HCT116 (cell line): ENCODE results near the gene DDRGK1. TPM values are rescaled to one million over a fixed set of nuclear protein-coding genes. Genes with fewer than 3 reads are reported as not detected.

Experiments used
- ATAC-seq: fragments of 200-7000 bp; cut with Tn5 transposase; 2 replicates; pipeline ENCODE4 v1.9.1; 2020; ENCODE audit warnings: mild to moderate bottlenecking, moderate library complexity
- BruUV-seq: library from RNA; stranded (reverse); fragments of 400-500 nt; replicated peaks from 2 replicates; lab custom pipeline; 2021; lab: Mats Ljungman, UMichigan
- CTCF ChIA-PET: fragments of 300-600 bp; sonication (Branson Sonifier 250); formaldehyde crosslinking; loops from one replicate; lab custom pipeline; 2021; ENCODE audit warnings: antibody characterized with exemption; lab: Charles Lee
- POLR2A ChIA-PET: fragments of 300-600, 350-600 bp; sonication (Branson Sonifier 250); formaldehyde crosslinking; loops from one replicate; lab custom pipeline; 2021; ENCODE audit warnings: antibody characterized with exemption; lab: Charles Lee
- RAD21 ChIA-PET, 2 experiments: fragments of 300-600 bp; sonication (Branson Sonifier 250); formaldehyde crosslinking; loops; one replicate each; lab custom pipeline; 2023; ENCODE audit warnings: low total read pairs in 2 of 2; ENCODE audit not compliant: uncharacterized antibody in 2 of 2, unreplicated experiment in 2 of 2, low non-redundant PET in 1 of 2; lab: Charles Lee
- DNase-seq: peaks from one replicate; pipeline ENCODE4 v3.0.0-alpha.2; 2010; ENCODE audit warnings: low read depth, low spot score
- H2AFZ ChIP-seq: fragments of 200-600 bp; shearing (Covaris generic), sonication (generic); 2 replicates; pipeline ENCODE4 v1.6.1; 2017; ENCODE audit warnings: low read depth, mixed run types, mixed read lengths, antibody characterized with exemption, low read length; ENCODE audit not compliant: poor library complexity, severe bottlenecking
- H3K27ac ChIP-seq: 2 replicates; pipeline ENCODE4 v1.5.1; 2012; ENCODE audit warnings: low read depth, low read length
- H3K27me3 ChIP-seq: fragments of 200-600 bp; sonication (generic); 2 replicates; pipeline ENCODE4 v1.6.1; 2016; ENCODE audit warnings: mixed run types, low read length, mixed read lengths; ENCODE audit not compliant: insufficient read depth
- H3K36me3 ChIP-seq, 2 experiments: fragments of 200-500 bp in 1 of 2; fragments of 200-600 bp in 1 of 2; sonication (Bioruptor generic) in 1 of 2; sonication (generic) in 1 of 2; 2 replicates each; pipeline versions ENCODE4 v1.5.1 to v1.6.1; 2014 to 2016; ENCODE audit warnings: low read length in 2 of 2, inconsistent platforms in 1 of 2, mixed read lengths in 1 of 2, mixed run types in 1 of 2; ENCODE audit not compliant: insufficient read depth in 2 of 2, control insufficient read depth in 1 of 2
- H3K4me1 ChIP-seq, 2 experiments: fragments of 200-600 bp in 1 of 2; sonication (generic) in 1 of 2; 2 replicates each; pipeline versions ENCODE4 v1.5.1 to v1.6.1; 2012 to 2017; ENCODE audit warnings: low read length in 2 of 2, inconsistent platforms in 1 of 2, mild to moderate bottlenecking in 1 of 2, mixed read lengths in 1 of 2, mixed run types in 1 of 2, moderate library complexity in 1 of 2; ENCODE audit not compliant: insufficient read depth in 2 of 2, control insufficient read depth in 1 of 2
- H3K4me2 ChIP-seq: fragments of 200-600 bp; sonication (generic); 2 replicates; pipeline ENCODE4 v1.6.1; 2017; ENCODE audit warnings: mixed run types, low read length, mixed read lengths
- H3K4me3 ChIP-seq, 2 experiments: fragments of 200-600 bp in 1 of 2; sonication (generic) in 1 of 2; replicated peaks in 1 of 2; 2 replicates each; pipeline ENCODE4 v1.5.1; 2011 to 2016; ENCODE audit warnings: low read length in 2 of 2, control low read depth in 1 of 2, low read depth in 1 of 2, mild to moderate bottlenecking in 1 of 2, mixed read lengths in 1 of 2, mixed run types in 1 of 2
- H3K79me2 ChIP-seq: fragments of 200-600 bp; sonication (generic); 2 replicates; pipeline ENCODE4 v1.6.1; 2017; ENCODE audit warnings: mild to moderate bottlenecking, mixed run types, low read length, moderate library complexity, mixed read lengths; ENCODE audit not compliant: insufficient read depth
- H3K9ac ChIP-seq: fragments of 200-600 bp; sonication (generic); 2 replicates; pipeline ENCODE4 v1.6.1; 2016; ENCODE audit warnings: low read length, mixed read lengths
- H3K9me2 ChIP-seq: fragments of 200-600 bp; sonication (generic), shearing (Covaris generic); 2 replicates; pipeline ENCODE4 v1.6.1; 2017; ENCODE audit warnings: mixed run types, mild to moderate bottlenecking, moderate library complexity; ENCODE audit not compliant: insufficient read depth
- H3K9me3 ChIP-seq, 2 experiments: fragments of 200-500 bp in 1 of 2; fragments of 200-600 bp in 1 of 2; sonication (Bioruptor generic) in 1 of 2; sonication (generic) in 1 of 2; 2 replicates each; pipeline ENCODE4 v1.6.1; 2014 to 2017; ENCODE audit warnings: low read length in 2 of 2, mixed read lengths in 2 of 2, inconsistent platforms in 1 of 2, low read depth in 1 of 2, mild to moderate bottlenecking in 1 of 2, mixed run types in 1 of 2, moderate library complexity in 1 of 2; ENCODE audit not compliant: control insufficient read depth in 1 of 2, insufficient read depth in 1 of 2
- H4K20me1 ChIP-seq: fragments of 200-600 bp; sonication (generic), shearing (Covaris generic); 2 replicates; pipeline ENCODE4 v1.6.1; 2017; ENCODE audit warnings: mixed run types, mild to moderate bottlenecking, moderate library complexity; ENCODE audit not compliant: insufficient read depth
- CBX3 ChIP-seq: IDR thresholded peaks from 2 replicates; pipeline ENCODE4 v1.6.1; 2012; ENCODE audit warnings: low read depth
- CEBPB ChIP-seq: IDR thresholded peaks from 2 replicates; pipeline ENCODE4 v1.6.1; 2012; ENCODE audit warnings: low read depth
- CTCF ChIP-seq, 3 experiments: fragments of 200-600 bp in 1 of 3; sonication (generic) in 1 of 3; IDR thresholded peaks in 2 of 3; conservative IDR thresholded peaks in 1 of 3; 2 replicates each; pipeline ENCODE4 v1.5.1; 2012 to 2017; ENCODE audit warnings: low read depth in 2 of 3, low read length in 2 of 3, antibody characterized with exemption in 1 of 3, borderline replicate concordance in 1 of 3, control low read depth in 1 of 3, mild to moderate bottlenecking in 1 of 3, mixed read lengths in 1 of 3, mixed run types in 1 of 3, moderate library complexity in 1 of 3; ENCODE audit not compliant: insufficient read depth in 1 of 3
- EGR1 ChIP-seq: IDR thresholded peaks from 2 replicates; pipeline ENCODE4 v1.6.1; 2012; ENCODE audit warnings: low read depth
- ELF1 ChIP-seq: IDR thresholded peaks from 2 replicates; pipeline ENCODE4 v1.6.1; 2012; ENCODE audit warnings: low read depth, borderline replicate concordance
- EZH2 ChIP-seq: fragments of 200-600 bp; sonication (generic); IDR thresholded peaks from 2 replicates; pipeline ENCODE4 v1.6.1; 2017; ENCODE audit warnings: antibody characterized with exemption, mixed run types
- POLR2AphosphoS5 ChIP-seq: IDR thresholded peaks from 2 replicates; pipeline ENCODE4 v1.6.1; 2011; ENCODE audit warnings: mild to moderate bottlenecking, low read depth, low read length, moderate library complexity
- REST ChIP-seq: IDR thresholded peaks from 2 replicates; pipeline ENCODE4 v1.6.1; 2012; ENCODE audit warnings: low read depth
- SIN3A ChIP-seq: IDR thresholded peaks from 2 replicates; pipeline ENCODE4 v1.6.1; 2012; ENCODE audit warnings: low read depth
- SRF ChIP-seq: IDR thresholded peaks from 2 replicates; pipeline ENCODE4 v1.6.1; 2012; ENCODE audit warnings: low read depth
- YY1 ChIP-seq: IDR thresholded peaks from 2 replicates; pipeline ENCODE4 v1.6.1; 2011; ENCODE audit warnings: low read length, low read depth, moderate library complexity, mild to moderate bottlenecking; ENCODE audit not compliant: insufficient replicate concordance; ENCODE audit errors: extremely low read depth
- intact Hi-C: fragments of 100-400 bp; cut with micrococcal nuclease; formaldehyde crosslinking; loops from 2 replicates; pipeline ENCODE4 v1.10.0; 2022
- total RNA-seq: library from RNA; stranded (reverse); gene quantifications from one replicate; pipeline ENCODE4 v1.2.1, GENCODE V29; 2021; ENCODE audit not compliant: unreplicated experiment
- TF ChIP-seq, protein P1 (sequence below): IDR thresholded peaks from 2 replicates; pipeline ENCODE4 v1.6.1; 2012

The DDRGK1 gene
- total RNA-seq, 1 experiment from 2014 or later, result 45.8 TPM

DNA sequence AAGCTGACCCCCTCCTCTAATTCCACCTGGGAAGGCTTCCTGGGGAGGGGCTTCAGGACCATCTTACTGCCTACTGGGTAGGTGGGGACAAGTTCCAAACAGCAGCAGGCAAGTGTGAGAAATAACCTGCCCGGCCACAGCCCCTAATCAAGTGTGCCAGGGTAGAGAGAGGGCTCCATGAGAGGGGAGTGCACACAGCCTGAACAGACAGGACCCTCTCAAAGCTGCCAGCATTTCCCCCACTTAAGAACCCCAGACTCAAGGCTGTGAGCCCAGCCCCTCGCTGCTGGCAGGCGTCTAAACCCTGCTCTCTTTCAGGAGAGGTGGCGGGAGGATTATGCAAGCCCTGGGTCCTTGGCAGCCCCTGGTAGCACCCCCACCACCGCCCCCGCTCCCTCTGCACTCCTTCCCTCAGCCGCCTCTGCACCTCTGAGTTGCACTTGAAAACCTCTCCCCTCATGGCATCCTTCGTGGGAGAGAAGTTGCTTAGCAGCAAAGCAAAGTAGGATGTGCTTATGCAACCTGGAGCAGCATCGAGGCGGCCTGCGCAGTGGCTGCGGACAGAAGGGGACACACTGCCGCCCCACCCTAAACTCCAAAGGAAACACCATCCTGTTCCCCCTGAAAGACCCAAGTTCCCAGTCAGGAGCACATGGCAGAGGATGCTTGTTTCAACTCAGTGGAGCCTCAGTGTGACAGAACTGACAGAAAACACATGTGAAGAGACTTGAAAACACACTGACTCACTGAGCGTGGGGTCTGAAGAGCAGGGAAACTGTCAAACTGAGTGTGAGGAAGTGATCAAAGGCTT, 10.5 kb downstream of the DDRGK1 start:
- ATAC-seq (no peak), DNase-seq (no peak)
- no peak overlapping the region for H3K4me3 ChIP-seq
- RAD21 ChIA-PET, result no interaction called here
- H3K4me1 ChIP-seq, result no peaks in the 10 kb centered on the region
- no peaks in the 10 kb centered on the region for H4K20me1 ChIP-seq
- intact Hi-C loops, result no loop called here
- POLR2A ChIA-PET, result no interaction called here
- H3K4me2 ChIP-seq, result no peak overlapping the region
- H3K9ac ChIP-seq, result no peak overlapping the region
- no peaks in the 10 kb centered on the region for H3K79me2 ChIP-seq
- no peak overlapping the region for H2AFZ ChIP-seq
- no peaks in the 10 kb centered on the region for H3K27me3 ChIP-seq
- no peaks in the 10 kb centered on the region for H3K9me3 ChIP-seq
- no TSS peak for BruUV-seq
- H3K36me3 ChIP-seq, result peaks cover 26 to 37% of the 10 kb centered on the region in 2 experiments; a peak in 3 of 4 replicates
- no peaks in the 10 kb centered on the region for H3K9me2 ChIP-seq
- CTCF ChIA-PET, result no interaction called here
- TF ChIP-seq CTCF (IDR thresholded peaks at IDR 0.05 in 2 of 3, conservative IDR thresholded peaks at IDR 0.05 in 1 of 3; ENCODE audit: borderline replicate concordance in 1 of 3, insufficient read depth in 1 of 3, low read depth in 2 of 3, low read length in 2 of 3), result no peak
- no peak for TF ChIP-seq SIN3A
- no peak for TF ChIP-seq ELF1
- TF ChIP-seq CBX3, result no peak
- no peak for TF ChIP-seq YY1
- TF ChIP-seq CEBPB, result no peak
- TF ChIP-seq EZH2, result no peak
- TF ChIP-seq, protein P1, sequence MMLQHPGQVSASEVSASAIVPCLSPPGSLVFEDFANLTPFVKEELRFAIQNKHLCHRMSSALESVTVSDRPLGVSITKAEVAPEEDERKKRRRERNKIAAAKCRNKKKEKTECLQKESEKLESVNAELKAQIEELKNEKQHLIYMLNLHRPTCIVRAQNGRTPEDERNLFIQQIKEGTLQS, result no peak
- TF ChIP-seq EGR1, result no peak
- TF ChIP-seq POLR2AphosphoS5, result no peak
- TF ChIP-seq SRF, result no peak
- TF ChIP-seq REST, result no peak
- no peak overlapping the region for H3K27ac ChIP-seq
